ENCODE measurements around the gene MGMT. TPM values are rescaled to one million over a fixed set of nuclear protein-coding genes. Genes with fewer than 3 reads are reported as not detected.
A peak's percentile ranks its signal among the peaks of the same experiment; 100 is the strongest.

The MGMT gene
- total and polyA plus RNA-seq, 2 experiments from 2014 or later = 19.3 to 21.9 TPM

GRCh38 chr10:129477051-129477450 lies 10.0 kb downstream of the MGMT start (continued):
- TF ChIP-seq CREB1 (CRISPR knock-in tag; IDR thresholded peaks at IDR 0.05; ENCODE audit: low read depth) (no peak), EZH2 (IDR thresholded peaks at IDR 0.05; ENCODE audit: low read depth, unreplicated experiment) (no peak)

- H3K79me2 ChIP-seq (replicated peaks; ENCODE audit: insufficient read depth) = peaks cover 38% of the 10 kb centered on the region
- ATAC-seq = no peak
- no peak overlapping the region for H2AFZ ChIP-seq
- Mint-ChIP-seq H3K36me3 (ENCODE audit: low read depth) (peaks cover 59% of the 10 kb centered on the region), H3K4me1 (no peaks in the 10 kb centered on the region), H3K27ac (no peak overlapping the region), H3K4me3 (no peak overlapping the region), H3K27me3 (ENCODE audit: insufficient read depth, low read depth, poor library complexity) (peaks cover 5% of the 10 kb centered on the region), H3K9me3 (peaks cover 51% of the 10 kb centered on the region)
- H3K4me3 ChIP-seq = no peak overlapping the region
- H4K20me1 ChIP-seq (replicated peaks; ENCODE audit: insufficient read depth) = no peaks in the 10 kb centered on the region
- no peak for TF ChIP-seq EZH2phosphoT487 (IDR thresholded peaks at IDR 0.05; ENCODE audit: unreplicated experiment)
- TF ChIP-seq NANOG (IDR thresholded peaks at IDR 0.05; ENCODE audit: borderline replicate concordance) = no peak
- peaks cover 15% of the 10 kb centered on the region; the same call in 1 of the 2 replicates for H3K36me3 ChIP-seq (ENCODE audit: insufficient read depth)
- DNase-seq (ENCODE audit: low spot score) = no peak
- H3K4me2 ChIP-seq = no peak overlapping the region
- H3K27ac ChIP-seq (ENCODE audit: low read depth) = no peak overlapping the region
- H3K27me3 ChIP-seq (ENCODE audit: insufficient read depth) = no peaks in the 10 kb centered on the region
- H3K4me1 ChIP-seq (ENCODE audit: insufficient read depth) = no peaks in the 10 kb centered on the region
- no peaks in the 10 kb centered on the region for H3F3A ChIP-seq (replicated peaks; ENCODE audit: low read depth)
- H3K9me2 ChIP-seq (ENCODE audit: insufficient read depth) = no peaks in the 10 kb centered on the region; the same call in 1 of the 2 replicates
Observed at GRCh38 chr10:129481641-129482040, 14.6 kb downstream of the MGMT start.

GRCh38 chr10:129483430-129484010 lies 16.5 kb downstream of the MGMT start:
- Mint-ChIP-seq H3K36me3 (ENCODE audit: low read depth) (peaks cover 52% of the 10 kb centered on the region), H3K27me3 (ENCODE audit: insufficient read depth, low read depth, poor library complexity) (peaks cover 5% of the 10 kb centered on the region), H3K4me3 (no peak overlapping the region), H3K4me1 (no peaks in the 10 kb centered on the region), H3K27ac (no peak overlapping the region), H3K9me3 (peaks cover 51% of the 10 kb centered on the region)
- no peaks in the 10 kb centered on the region for H3K27me3 ChIP-seq (ENCODE audit: insufficient read depth)
- DNase-seq (ENCODE audit: low spot score) (peak; percentile 30), ATAC-seq (no peak)
- no peak overlapping the region for H3K4me3 ChIP-seq
- H3K9me2 ChIP-seq (ENCODE audit: insufficient read depth) = no peaks in the 10 kb centered on the region; the same call in 1 of the 2 replicates
- H4K20me1 ChIP-seq (replicated peaks; ENCODE audit: insufficient read depth) = no peaks in the 10 kb centered on the region
- H3K4me1 ChIP-seq (ENCODE audit: insufficient read depth) = no peaks in the 10 kb centered on the region
- no peaks in the 10 kb centered on the region for H3F3A ChIP-seq (replicated peaks; ENCODE audit: low read depth)
- H2AFZ ChIP-seq = no peak overlapping the region
- H3K79me2 ChIP-seq (replicated peaks; ENCODE audit: insufficient read depth) = peaks cover 35% of the 10 kb centered on the region
- no peak overlapping the region for H3K27ac ChIP-seq (ENCODE audit: low read depth)
- peaks cover 15% of the 10 kb centered on the region; the same call in 1 of the 2 replicates for H3K36me3 ChIP-seq (ENCODE audit: insufficient read depth)
- H3K4me2 ChIP-seq = no peak overlapping the region
- TF ChIP-seq CREB1 (CRISPR knock-in tag; IDR thresholded peaks at IDR 0.05; ENCODE audit: low read depth) (no peak), POLR2AphosphoS5 (IDR thresholded peaks at IDR 0.05; ENCODE audit: low read depth) (no peak), ZNF114 (CRISPR knock-in tag; IDR thresholded peaks at IDR 0.05) (no peak), ZNF462 (CRISPR knock-in tag; IDR thresholded peaks at IDR 0.05) (no peak), STAT1 (IDR thresholded peaks at IDR 0.05; ENCODE audit: unreplicated experiment) (no peak), ETS1 (IDR thresholded peaks at IDR 0.05) (no peak), EZH2 (IDR thresholded peaks at IDR 0.05; ENCODE audit: low read depth, unreplicated experiment) (no peak), CTCF (conservative IDR thresholded peaks at IDR 0.05; ENCODE audit: low read depth in 2 of 2) (no peak), NANOG (IDR thresholded peaks at IDR 0.05; ENCODE audit: borderline replicate concordance) (no peak)
